Glomerular endothelial cell (primary cell): ENCODE measurements around the gene C16orf90. TPM values are rescaled to one million over a fixed set of nuclear protein-coding genes. Genes with fewer than 3 reads are reported as not detected.
"Not testable (repeated sequence)": the region's sequence is repeated elsewhere in the genome, so short reads cannot be mapped to it uniquely, and the experiment has no call there.

Source experiments
- DNase-seq: peaks from one replicate; pipeline ENCODE4 v3.0.0-alpha.2; 2011; ENCODE audit warnings: low read depth, low spot score; ENCODE audit errors: extremely low read depth
- total RNA-seq: library from RNA; depleted of rRNA; stranded (reverse); fragments of >200 nt; gene quantifications from 2 replicates; pipeline ENCODE4 v1.2.3, GENCODE V29; 2015

C16orf90 gene
- total RNA-seq, 1 donor from 2014 or later = not detected

- DNase-seq = no peak
These were observed 18.7 kb upstream of the C16orf90 start for GRCh38 chr16:3513892-3514583.

- no peak for DNase-seq
These were observed 16.2 kb upstream of the C16orf90 start for GRCh38 chr16:3511286-3512180.

GRCh38 chr16:3510416-3510815 lies 15.1 kb upstream of the C16orf90 start:
- no peak for DNase-seq

- no peak for DNase-seq
These were observed 14.2 kb upstream of the C16orf90 start for GRCh38 chr16:3509470-3509928.

- DNase-seq = no peak
These were observed 13.4 kb upstream of the C16orf90 start for GRCh38 chr16:3508736-3509135.

- no peak for DNase-seq
These were observed 8.2 kb upstream of the C16orf90 start for GRCh38 chr16:3503523-3503922.

- DNase-seq = no peak
These were observed 6.6 kb upstream of the C16orf90 start for GRCh38 chr16:3501783-3502400.

GRCh38 chr16:3501412-3501761 lies 6.1 kb upstream of the C16orf90 start:
- DNase-seq = not testable (repeated sequence)

GRCh38 chr16:3498988-3499387 lies 3.7 kb upstream of the C16orf90 start:
- no peak for DNase-seq

GRCh38 chr16:3497771-3498170 lies 2.5 kb upstream of the C16orf90 start:
- DNase-seq = no peak

GRCh38 chr16:3496386-3496785 lies 1.1 kb upstream of the C16orf90 start:
- no peak for DNase-seq

- no peak for DNase-seq
These were observed 809 bp downstream of the C16orf90 start for GRCh38 chr16:3494386-3494973.

GRCh38 chr16:3492356-3492755 lies 2.9 kb downstream of the C16orf90 start:
- no peak for DNase-seq

GRCh38 chr16:3490911-3491629 lies 4.2 kb downstream of the C16orf90 start:
- no peak for DNase-seq

- no peak for DNase-seq
These were observed 6.5 kb downstream of the C16orf90 start for GRCh38 chr16:3488801-3489200.

GRCh38 chr16:3487521-3488410 lies 7.5 kb downstream of the C16orf90 start:
- DNase-seq = no peak

GRCh38 chr16:3486506-3487215 lies 8.6 kb downstream of the C16orf90 start:
- DNase-seq = no peak

GRCh38 chr16:3485821-3486505 lies 9.3 kb downstream of the C16orf90 start:
- no peak for DNase-seq
